WTC11 (cell line): Measurements from ENCODE around the gene FAS. TPM values are rescaled to one million over a fixed set of nuclear protein-coding genes. Genes with fewer than 3 reads are reported as not detected.

Source experiments
- ATAC-seq: fragments of 200-7000 bp; cut with Tn5 transposase; 2 replicates; pipeline ENCODE4 v1.10.0; 2021; ENCODE audit warnings: mild to moderate bottlenecking, moderate library complexity
- CTCF ChIA-PET: fragments of 300-600 bp; sonication (Branson Sonifier 250); formaldehyde crosslinking; loops from one replicate; lab custom pipeline; 2021; ENCODE audit warnings: antibody characterized with exemption; lab: Charles Lee
- POLR2A ChIA-PET: fragments of 350-600 bp; sonication (Branson Sonifier 250); formaldehyde crosslinking; loops from one replicate; lab custom pipeline; 2021; ENCODE audit warnings: antibody characterized with exemption; lab: Charles Lee
- DNase-seq: peaks from one replicate; pipeline ENCODE4 v3.0.0; 2021; ENCODE audit warnings: low spot score
- H3K27ac Mint-ChIP-seq: 2 replicates; pipeline ENCODE4 v1.8.0; 2021; ENCODE audit warnings: mixed read lengths
- H3K27me3 Mint-ChIP-seq: 2 replicates; pipeline ENCODE4 v1.8.0; 2021; ENCODE audit warnings: low read depth, mild to moderate bottlenecking, moderate library complexity, mixed read lengths
- H3K36me3 Mint-ChIP-seq: 2 replicates; pipeline ENCODE4 v1.8.0; 2021; ENCODE audit warnings: mixed read lengths
- H3K4me1 Mint-ChIP-seq: 2 replicates; pipeline ENCODE4 v1.8.0; 2022; ENCODE audit warnings: mixed read lengths
- H3K4me3 Mint-ChIP-seq: 2 replicates; pipeline ENCODE4 v1.8.0; 2021; ENCODE audit warnings: mild to moderate bottlenecking, moderate library complexity, mixed read lengths
- H3K9me3 Mint-ChIP-seq: 2 replicates; pipeline ENCODE4 v1.8.0; 2021; ENCODE audit warnings: mixed read lengths
- CBFB ChIP-seq: sonication (generic); formaldehyde crosslinking; IDR thresholded peaks from 2 replicates; pipeline ENCODE4 v1.8.1; 2022; ENCODE audit warnings: mild to moderate bottlenecking, low read depth, missing genetic modification reagents
- ESRRA ChIP-seq: sonication (generic); formaldehyde crosslinking; IDR thresholded peaks from 2 replicates; pipeline ENCODE4 v1.8.1; 2022; ENCODE audit warnings: mild to moderate bottlenecking, missing genetic modification reagents, borderline replicate concordance
- HMGA2 ChIP-seq: fragments of 250-450 bp; sonication (Bioruptor Pico); IDR thresholded peaks from 2 replicates; pipeline ENCODE4 v1.4.0; 2021; ENCODE audit warnings: mild to moderate bottlenecking, moderate library complexity
- MAX ChIP-seq: sonication (generic); formaldehyde crosslinking; IDR thresholded peaks from 2 replicates; pipeline ENCODE4 v1.8.0; 2022; ENCODE audit warnings: mild to moderate bottlenecking, missing genetic modification reagents
- MXD4 ChIP-seq: fragments of 250-450 bp; sonication (Bioruptor Pico); IDR thresholded peaks from 2 replicates; pipeline ENCODE4 v1.8.0; 2021; ENCODE audit warnings: mild to moderate bottlenecking, moderate library complexity, borderline replicate concordance
- MYBL2 ChIP-seq: sonication (generic); formaldehyde crosslinking; IDR thresholded peaks from 2 replicates; pipeline ENCODE4 v1.8.1; 2023; ENCODE audit warnings: mild to moderate bottlenecking, moderate library complexity, missing genetic modification reagents
- NFYB ChIP-seq: sonication (generic); formaldehyde crosslinking; conservative IDR thresholded peaks from 2 replicates; pipeline ENCODE4 v1.8.0; 2022; ENCODE audit warnings: low read depth, missing genetic modification reagents
- NR2C2 ChIP-seq: sonication (generic); formaldehyde crosslinking; IDR thresholded peaks from 2 replicates; pipeline ENCODE4 v1.8.0; 2022; ENCODE audit warnings: mild to moderate bottlenecking, missing genetic modification reagents
- OVOL2 ChIP-seq: fragments of 250-450 bp; sonication (Bioruptor Pico); IDR thresholded peaks from 2 replicates; pipeline ENCODE4 v1.9.0; 2021; ENCODE audit warnings: mild to moderate bottlenecking, borderline replicate concordance
- PREB ChIP-seq: sonication (generic); formaldehyde crosslinking; IDR thresholded peaks from 2 replicates; pipeline ENCODE4 v1.8.1; 2022; ENCODE audit warnings: mild to moderate bottlenecking, missing genetic modification reagents, moderate library complexity, borderline replicate concordance
- ZNF532 ChIP-seq: fragments of 250-450 bp; sonication (Bioruptor Pico); IDR thresholded peaks from 2 replicates; pipeline ENCODE4 v1.9.0; 2021; ENCODE audit warnings: mild to moderate bottlenecking, borderline replicate concordance
- total RNA-seq: library from RNA; stranded (reverse); gene quantifications from 3 replicates; pipeline ENCODE4 v1.2.3, GENCODE V29; 2021
- TF ChIP-seq, protein P1 (sequence below): sonication (generic); formaldehyde crosslinking; IDR thresholded peaks from 2 replicates; pipeline ENCODE4 v1.8.0; 2022; ENCODE audit warnings: missing genetic modification reagents
- TF ChIP-seq, protein P2 (sequence below): fragments of 200-600 bp; IDR thresholded peaks from 2 replicates; pipeline ENCODE4 v1.8.0; 2022; ENCODE audit warnings: antibody characterized with exemption
- TF ChIP-seq, protein P3 (sequence below): sonication (generic); formaldehyde crosslinking; IDR thresholded peaks from 2 replicates; pipeline ENCODE4 v1.8.1; 2023; ENCODE audit warnings: mild to moderate bottlenecking, missing genetic modification reagents
- TF ChIP-seq, protein P4 (sequence below): sonication (generic); formaldehyde crosslinking; IDR thresholded peaks from 2 replicates; pipeline ENCODE4 v1.8.0; 2023; ENCODE audit warnings: mild to moderate bottlenecking, missing genetic modification reagents
- TF ChIP-seq, protein P5 (sequence below): sonication (generic); formaldehyde crosslinking; IDR thresholded peaks from 2 replicates; pipeline ENCODE4 v1.8.1; 2023; ENCODE audit warnings: mild to moderate bottlenecking, missing genetic modification reagents, moderate library complexity
- TF ChIP-seq, protein P6 (sequence below): sonication (generic); formaldehyde crosslinking; IDR thresholded peaks from 2 replicates; pipeline ENCODE4 v1.8.1; 2022; ENCODE audit warnings: low read depth, missing genetic modification reagents, borderline replicate concordance

FAS gene
- total RNA-seq, 1 experiment from 2014 or later = 4.1 TPM

- no peak within 1 kb of the TSS for H3K27ac Mint-ChIP-seq
- DNase-seq = no peak
- H3K36me3 Mint-ChIP-seq = no peaks in the 10 kb centered on the region
- H3K27me3 Mint-ChIP-seq = no peaks in the 10 kb centered on the region
- ChIA-PET CTCF (interaction anchor here (1.8 kb wide), 1 partner anchor 18 kb away, joined by 5 read pairs; no protein-coding TSS in a partner anchor), POLR2A (interaction anchor here (0.5 kb wide), 1 partner anchor 22 kb away, joined by 3 read pairs; no protein-coding TSS in a partner anchor)
- H3K9me3 Mint-ChIP-seq = no peaks in the 10 kb centered on the region
- no peak within 1 kb of the TSS for H3K4me3 Mint-ChIP-seq
- peaks cover 13% of the 10 kb centered on the region for H3K4me1 Mint-ChIP-seq
- ATAC-seq = no peak
- no peak for TF ChIP-seq CBFB (CRISPR knock-in tag)
- TF ChIP-seq MXD4 = no peak
- no peak for TF ChIP-seq HMGA2 (CRISPR knock-in tag)
- TF ChIP-seq ZNF532 (CRISPR knock-in tag) = no peak
- TF ChIP-seq PREB (CRISPR knock-in tag) = no peak
- no peak for TF ChIP-seq OVOL2 (CRISPR knock-in tag)
- no peak for TF ChIP-seq ESRRA
- TF ChIP-seq, protein P1, sequence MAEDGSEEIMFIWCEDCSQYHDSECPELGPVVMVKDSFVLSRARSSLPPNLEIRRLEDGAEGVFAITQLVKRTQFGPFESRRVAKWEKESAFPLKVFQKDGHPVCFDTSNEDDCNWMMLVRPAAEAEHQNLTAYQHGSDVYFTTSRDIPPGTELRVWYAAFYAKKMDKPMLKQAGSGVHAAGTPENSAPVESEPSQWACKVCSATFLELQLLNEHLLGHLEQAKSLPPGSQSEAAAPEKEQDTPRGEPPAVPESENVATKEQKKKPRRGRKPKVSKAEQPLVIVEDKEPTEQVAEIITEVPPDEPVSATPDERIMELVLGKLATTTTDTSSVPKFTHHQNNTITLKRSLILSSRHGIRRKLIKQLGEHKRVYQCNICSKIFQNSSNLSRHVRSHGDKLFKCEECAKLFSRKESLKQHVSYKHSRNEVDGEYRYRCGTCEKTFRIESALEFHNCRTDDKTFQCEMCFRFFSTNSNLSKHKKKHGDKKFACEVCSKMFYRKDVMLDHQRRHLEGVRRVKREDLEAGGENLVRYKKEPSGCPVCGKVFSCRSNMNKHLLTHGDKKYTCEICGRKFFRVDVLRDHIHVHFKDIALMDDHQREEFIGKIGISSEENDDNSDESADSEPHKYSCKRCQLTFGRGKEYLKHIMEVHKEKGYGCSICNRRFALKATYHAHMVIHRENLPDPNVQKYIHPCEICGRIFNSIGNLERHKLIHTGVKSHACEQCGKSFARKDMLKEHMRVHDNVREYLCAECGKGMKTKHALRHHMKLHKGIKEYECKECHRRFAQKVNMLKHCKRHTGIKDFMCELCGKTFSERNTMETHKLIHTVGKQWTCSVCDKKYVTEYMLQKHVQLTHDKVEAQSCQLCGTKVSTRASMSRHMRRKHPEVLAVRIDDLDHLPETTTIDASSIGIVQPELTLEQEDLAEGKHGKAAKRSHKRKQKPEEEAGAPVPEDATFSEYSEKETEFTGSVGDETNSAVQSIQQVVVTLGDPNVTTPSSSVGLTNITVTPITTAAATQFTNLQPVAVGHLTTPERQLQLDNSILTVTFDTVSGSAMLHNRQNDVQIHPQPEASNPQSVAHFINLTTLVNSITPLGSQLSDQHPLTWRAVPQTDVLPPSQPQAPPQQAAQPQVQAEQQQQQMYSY (CRISPR knock-in tag) = no peak
- TF ChIP-seq, protein P2, sequence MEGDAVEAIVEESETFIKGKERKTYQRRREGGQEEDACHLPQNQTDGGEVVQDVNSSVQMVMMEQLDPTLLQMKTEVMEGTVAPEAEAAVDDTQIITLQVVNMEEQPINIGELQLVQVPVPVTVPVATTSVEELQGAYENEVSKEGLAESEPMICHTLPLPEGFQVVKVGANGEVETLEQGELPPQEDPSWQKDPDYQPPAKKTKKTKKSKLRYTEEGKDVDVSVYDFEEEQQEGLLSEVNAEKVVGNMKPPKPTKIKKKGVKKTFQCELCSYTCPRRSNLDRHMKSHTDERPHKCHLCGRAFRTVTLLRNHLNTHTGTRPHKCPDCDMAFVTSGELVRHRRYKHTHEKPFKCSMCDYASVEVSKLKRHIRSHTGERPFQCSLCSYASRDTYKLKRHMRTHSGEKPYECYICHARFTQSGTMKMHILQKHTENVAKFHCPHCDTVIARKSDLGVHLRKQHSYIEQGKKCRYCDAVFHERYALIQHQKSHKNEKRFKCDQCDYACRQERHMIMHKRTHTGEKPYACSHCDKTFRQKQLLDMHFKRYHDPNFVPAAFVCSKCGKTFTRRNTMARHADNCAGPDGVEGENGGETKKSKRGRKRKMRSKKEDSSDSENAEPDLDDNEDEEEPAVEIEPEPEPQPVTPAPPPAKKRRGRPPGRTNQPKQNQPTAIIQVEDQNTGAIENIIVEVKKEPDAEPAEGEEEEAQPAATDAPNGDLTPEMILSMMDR = no peak
- TF ChIP-seq, protein P3, sequence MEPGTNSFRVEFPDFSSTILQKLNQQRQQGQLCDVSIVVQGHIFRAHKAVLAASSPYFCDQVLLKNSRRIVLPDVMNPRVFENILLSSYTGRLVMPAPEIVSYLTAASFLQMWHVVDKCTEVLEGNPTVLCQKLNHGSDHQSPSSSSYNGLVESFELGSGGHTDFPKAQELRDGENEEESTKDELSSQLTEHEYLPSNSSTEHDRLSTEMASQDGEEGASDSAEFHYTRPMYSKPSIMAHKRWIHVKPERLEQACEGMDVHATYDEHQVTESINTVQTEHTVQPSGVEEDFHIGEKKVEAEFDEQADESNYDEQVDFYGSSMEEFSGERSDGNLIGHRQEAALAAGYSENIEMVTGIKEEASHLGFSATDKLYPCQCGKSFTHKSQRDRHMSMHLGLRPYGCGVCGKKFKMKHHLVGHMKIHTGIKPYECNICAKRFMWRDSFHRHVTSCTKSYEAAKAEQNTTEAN (CRISPR knock-in tag) = no peak
- no peak for TF ChIP-seq NFYB
- no peak for TF ChIP-seq NR2C2
- TF ChIP-seq, protein P4, sequence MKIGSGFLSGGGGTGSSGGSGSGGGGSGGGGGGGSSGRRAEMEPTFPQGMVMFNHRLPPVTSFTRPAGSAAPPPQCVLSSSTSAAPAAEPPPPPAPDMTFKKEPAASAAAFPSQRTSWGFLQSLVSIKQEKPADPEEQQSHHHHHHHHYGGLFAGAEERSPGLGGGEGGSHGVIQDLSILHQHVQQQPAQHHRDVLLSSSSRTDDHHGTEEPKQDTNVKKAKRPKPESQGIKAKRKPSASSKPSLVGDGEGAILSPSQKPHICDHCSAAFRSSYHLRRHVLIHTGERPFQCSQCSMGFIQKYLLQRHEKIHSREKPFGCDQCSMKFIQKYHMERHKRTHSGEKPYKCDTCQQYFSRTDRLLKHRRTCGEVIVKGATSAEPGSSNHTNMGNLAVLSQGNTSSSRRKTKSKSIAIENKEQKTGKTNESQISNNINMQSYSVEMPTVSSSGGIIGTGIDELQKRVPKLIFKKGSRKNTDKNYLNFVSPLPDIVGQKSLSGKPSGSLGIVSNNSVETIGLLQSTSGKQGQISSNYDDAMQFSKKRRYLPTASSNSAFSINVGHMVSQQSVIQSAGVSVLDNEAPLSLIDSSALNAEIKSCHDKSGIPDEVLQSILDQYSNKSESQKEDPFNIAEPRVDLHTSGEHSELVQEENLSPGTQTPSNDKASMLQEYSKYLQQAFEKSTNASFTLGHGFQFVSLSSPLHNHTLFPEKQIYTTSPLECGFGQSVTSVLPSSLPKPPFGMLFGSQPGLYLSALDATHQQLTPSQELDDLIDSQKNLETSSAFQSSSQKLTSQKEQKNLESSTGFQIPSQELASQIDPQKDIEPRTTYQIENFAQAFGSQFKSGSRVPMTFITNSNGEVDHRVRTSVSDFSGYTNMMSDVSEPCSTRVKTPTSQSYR (CRISPR knock-in tag) = no peak
- TF ChIP-seq, protein P5, sequence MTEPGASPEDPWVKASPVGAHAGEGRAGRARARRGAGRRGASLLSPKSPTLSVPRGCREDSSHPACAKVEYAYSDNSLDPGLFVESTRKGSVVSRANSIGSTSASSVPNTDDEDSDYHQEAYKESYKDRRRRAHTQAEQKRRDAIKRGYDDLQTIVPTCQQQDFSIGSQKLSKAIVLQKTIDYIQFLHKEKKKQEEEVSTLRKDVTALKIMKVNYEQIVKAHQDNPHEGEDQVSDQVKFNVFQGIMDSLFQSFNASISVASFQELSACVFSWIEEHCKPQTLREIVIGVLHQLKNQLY (CRISPR knock-in tag) = no peak
- TF ChIP-seq, protein P6, sequence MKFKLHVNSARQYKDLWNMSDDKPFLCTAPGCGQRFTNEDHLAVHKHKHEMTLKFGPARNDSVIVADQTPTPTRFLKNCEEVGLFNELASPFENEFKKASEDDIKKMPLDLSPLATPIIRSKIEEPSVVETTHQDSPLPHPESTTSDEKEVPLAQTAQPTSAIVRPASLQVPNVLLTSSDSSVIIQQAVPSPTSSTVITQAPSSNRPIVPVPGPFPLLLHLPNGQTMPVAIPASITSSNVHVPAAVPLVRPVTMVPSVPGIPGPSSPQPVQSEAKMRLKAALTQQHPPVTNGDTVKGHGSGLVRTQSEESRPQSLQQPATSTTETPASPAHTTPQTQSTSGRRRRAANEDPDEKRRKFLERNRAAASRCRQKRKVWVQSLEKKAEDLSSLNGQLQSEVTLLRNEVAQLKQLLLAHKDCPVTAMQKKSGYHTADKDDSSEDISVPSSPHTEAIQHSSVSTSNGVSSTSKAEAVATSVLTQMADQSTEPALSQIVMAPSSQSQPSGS (CRISPR knock-in tag) = no peak
- no peak for TF ChIP-seq MAX (CRISPR knock-in tag)
- no peak for TF ChIP-seq MYBL2 (CRISPR knock-in tag)
These were observed 37.9 kb upstream of the FAS start, which contains the start of gene ACTA2 for GRCh38 chr10:88952647-88953111. Gene ACTA2, minus strand, starts transcription at chr10:88952773. Its CDS starts 3,843 bp downstream, at chr10:88948930.
